Gastrocnemius medialis (tissue), 4 donors: ENCODE results near the gene ALMS1. TPM values are rescaled to one million over a fixed set of nuclear protein-coding genes. Genes with fewer than 3 reads are reported as not detected.
A peak's percentile ranks its signal among the peaks of the same experiment; 100 is the strongest.

Source experiments
- ATAC-seq, 2 donors: fragments of 150-250 bp; one replicate each; pipeline ENCODE4 v1.9.1; 2016
- DNase-seq, 2 donors: peaks; one replicate each; pipeline ENCODE4 v3.0.0-alpha.2; 2019
- H3K27ac ChIP-seq, 4 donors: fragments of 200-600 bp; sonication (generic); 1 replicate in 1 of 4; 2 replicates in 3 of 4; pipeline ENCODE4 v1.5.1; 2016 to 2018; ENCODE audit warnings: mild to moderate bottlenecking in 2 of 4, moderate library complexity in 1 of 4
- H3K27me3 ChIP-seq, 3 donors: fragments of 200-600 bp; sonication (generic) in 2 of 3; 1 replicate in 1 of 3; 2 replicates in 2 of 3; pipeline versions ENCODE4 v1.5.1 to v1.6.0; 2016 to 2019; ENCODE audit warnings: mild to moderate bottlenecking in 1 of 3, moderate library complexity in 1 of 3
- H3K36me3 ChIP-seq, 2 donors: fragments of 200-600 bp; sonication (generic) in 1 of 2; one replicate each; pipeline ENCODE4 v1.5.1; 2017 to 2018
- H3K4me1 ChIP-seq, 2 donors: fragments of 200-600 bp; sonication (generic) in 1 of 2; one replicate each; pipeline ENCODE4 v1.5.1; 2016 to 2017; ENCODE audit warnings: mild to moderate bottlenecking in 2 of 2
- H3K4me3 ChIP-seq, 4 donors: fragments of 200-600 bp; sonication (generic) in 3 of 4; 1 replicate in 1 of 4; 2 replicates in 3 of 4; pipeline ENCODE4 v1.5.1; 2016 to 2019; ENCODE audit warnings: mild to moderate bottlenecking in 2 of 4
- H3K9me3 ChIP-seq, 3 donors: fragments of 200-600 bp; sonication (generic) in 2 of 3; 1 replicate in 1 of 3; 2 replicates in 2 of 3; pipeline ENCODE4 v1.5.1; 2016 to 2019
- POLR2A ChIP-seq, 2 donors: fragments of 450-650 bp; IDR thresholded peaks; one replicate each; pipeline ENCODE4 v1.6.1; 2017; ENCODE audit warnings: antibody characterized with exemption in 2 of 2, mild to moderate bottlenecking in 2 of 2, moderate library complexity in 2 of 2
- in situ Hi-C, 4 donors: fragments of 200-750 bp; cut with MboI; loops; one replicate each; pipeline versions ENCODE4 v1.15.0 to v1.8.0; 2017; ENCODE audit warnings: low sequenced_read_pairs in 4 of 4
- intact Hi-C: fragments of 100-400 bp; cut with DNase I; formaldehyde crosslinking; loops from one replicate; pipeline ENCODE4 v1.15.1; 2023; ENCODE audit warnings: low total_unique reads
- total RNA-seq, 4 donors: library from RNA; depleted of rRNA; stranded (reverse); fragments of >200 nt; gene quantifications; one replicate each; pipeline versions ENCODE4 v1.1.0 to v1.2.3, GENCODE V29; 2016
- TF ChIP-seq, protein P1 (sequence below), 5 experiments: fragments of 450-650 bp in 3 of 5; fragments of 200-600 bp in 2 of 5; sonication (generic) in 2 of 5; IDR thresholded peaks in 4 of 5; conservative IDR thresholded peaks in 1 of 5; 1 replicate in 4 of 5; 2 replicates in 1 of 5; pipeline ENCODE4 v1.5.1; 2016 to 2019; ENCODE audit warnings: antibody characterized with exemption in 5 of 5, mild to moderate bottlenecking in 3 of 5, moderate library complexity in 3 of 5

The ALMS1 gene
- total RNA-seq, 4 donors from 2014 or later = 10.0 to 18.1 (median 13.9) TPM

DNA sequence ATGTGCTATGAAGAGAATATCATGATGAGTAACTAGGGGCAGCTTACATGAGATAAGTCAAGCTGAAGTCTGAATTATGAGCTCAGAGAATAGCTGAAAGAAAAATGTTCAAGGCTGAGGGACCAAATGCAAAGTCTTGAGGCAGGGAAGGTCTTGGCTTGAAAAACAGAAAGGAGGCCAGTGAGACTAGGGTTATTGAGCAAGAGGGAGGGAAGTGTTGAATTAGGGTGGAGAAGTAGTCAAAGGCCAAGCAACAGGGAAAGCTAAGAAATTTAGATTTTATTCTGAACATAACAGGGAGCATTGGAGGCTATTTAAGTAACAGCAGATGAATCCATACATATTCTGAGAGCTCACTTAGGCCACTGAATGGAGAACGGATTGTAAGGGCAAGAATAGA is 11.4 kb upstream of the ALMS1 start:
- TF ChIP-seq POLR2A (IDR thresholded peaks at IDR 0.05) = no peak
- TF ChIP-seq, protein P1, sequence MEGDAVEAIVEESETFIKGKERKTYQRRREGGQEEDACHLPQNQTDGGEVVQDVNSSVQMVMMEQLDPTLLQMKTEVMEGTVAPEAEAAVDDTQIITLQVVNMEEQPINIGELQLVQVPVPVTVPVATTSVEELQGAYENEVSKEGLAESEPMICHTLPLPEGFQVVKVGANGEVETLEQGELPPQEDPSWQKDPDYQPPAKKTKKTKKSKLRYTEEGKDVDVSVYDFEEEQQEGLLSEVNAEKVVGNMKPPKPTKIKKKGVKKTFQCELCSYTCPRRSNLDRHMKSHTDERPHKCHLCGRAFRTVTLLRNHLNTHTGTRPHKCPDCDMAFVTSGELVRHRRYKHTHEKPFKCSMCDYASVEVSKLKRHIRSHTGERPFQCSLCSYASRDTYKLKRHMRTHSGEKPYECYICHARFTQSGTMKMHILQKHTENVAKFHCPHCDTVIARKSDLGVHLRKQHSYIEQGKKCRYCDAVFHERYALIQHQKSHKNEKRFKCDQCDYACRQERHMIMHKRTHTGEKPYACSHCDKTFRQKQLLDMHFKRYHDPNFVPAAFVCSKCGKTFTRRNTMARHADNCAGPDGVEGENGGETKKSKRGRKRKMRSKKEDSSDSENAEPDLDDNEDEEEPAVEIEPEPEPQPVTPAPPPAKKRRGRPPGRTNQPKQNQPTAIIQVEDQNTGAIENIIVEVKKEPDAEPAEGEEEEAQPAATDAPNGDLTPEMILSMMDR (IDR thresholded peaks at IDR 0.05 in 4 of 5, conservative IDR thresholded peaks at IDR 0.05 in 1 of 5) = no peak
- Histone ChIP-seq H3K27ac (no peak overlapping the region), H3K36me3 (no peaks in the 10 kb centered on the region), H3K27me3 (peaks cover 0 to 10% (median 0%) of the 10 kb centered on the region in 3 donors), H3K4me3 (no peak overlapping the region), H3K4me1 (no peaks in the 10 kb centered on the region), H3K9me3 (no peaks in the 10 kb centered on the region)
- intact Hi-C loops (no loop called here), in situ Hi-C loops (no loop called here)
- DNase-seq (no peak), ATAC-seq (no peak)

- H3K36me3 ChIP-seq = no peaks in the 10 kb centered on the region
- intact Hi-C loops = no loop called here
- H3K4me3 ChIP-seq = no peak overlapping the region
- H3K27me3 ChIP-seq = peaks cover 0 to 10% (median 0%) of the 10 kb centered on the region in 3 donors
- H3K9me3 ChIP-seq = no peaks in the 10 kb centered on the region
- in situ Hi-C loops = loop anchor here in 1 of 4 donors (25.0 kb wide), 2 partner anchors 139 to 361 kb away; partner anchors contain the start of genes CCT7, PRADC1 and TPRKB
- TF ChIP-seq, protein P1 (IDR thresholded peaks at IDR 0.05 in 4 of 5, conservative IDR thresholded peaks at IDR 0.05 in 1 of 5) = no peak
- no peak for TF ChIP-seq POLR2A (IDR thresholded peaks at IDR 0.05)
- ATAC-seq (no peak), DNase-seq (no peak)
- no peak overlapping the region for H3K27ac ChIP-seq
- H3K4me1 ChIP-seq = no peaks in the 10 kb centered on the region
Observed at GRCh38 chr2:73376681-73377080, 9.0 kb upstream of the ALMS1 start.

DNA sequence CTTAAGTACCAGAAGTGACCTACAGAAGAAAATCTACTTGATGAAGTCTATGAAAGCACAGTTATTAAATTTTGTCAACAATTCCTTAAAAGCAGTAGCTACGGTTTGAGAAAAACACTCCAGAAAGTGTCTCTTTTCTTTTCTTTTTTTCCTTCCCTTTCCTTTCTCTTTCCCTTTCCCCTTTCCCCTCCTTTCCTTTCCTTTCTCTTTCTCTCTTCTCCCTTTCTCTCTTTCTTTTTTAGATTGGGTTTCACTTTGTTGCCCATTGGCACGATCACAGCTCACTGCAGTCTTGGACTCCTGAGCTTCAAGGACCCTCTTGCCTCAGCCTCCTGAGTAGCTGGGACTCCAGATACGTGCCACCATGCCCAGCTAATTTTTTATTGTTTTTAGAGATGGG is 2.6 kb upstream of the ALMS1 start:
- in situ Hi-C loops = loop anchor here in 1 of 4 donors (25.0 kb wide), 2 partner anchors 146 to 354 kb away; partner anchors contain the start of genes CCT7, PRADC1 and TPRKB
- peaks cover 12 to 23% of the 10 kb centered on the region in 2 donors for H3K4me1 ChIP-seq
- intact Hi-C loops = loop anchor here (10.0 kb wide), 1 partner anchor 268 kb away; the partner anchor contains the start of gene RAB11FIP5

DNA sequence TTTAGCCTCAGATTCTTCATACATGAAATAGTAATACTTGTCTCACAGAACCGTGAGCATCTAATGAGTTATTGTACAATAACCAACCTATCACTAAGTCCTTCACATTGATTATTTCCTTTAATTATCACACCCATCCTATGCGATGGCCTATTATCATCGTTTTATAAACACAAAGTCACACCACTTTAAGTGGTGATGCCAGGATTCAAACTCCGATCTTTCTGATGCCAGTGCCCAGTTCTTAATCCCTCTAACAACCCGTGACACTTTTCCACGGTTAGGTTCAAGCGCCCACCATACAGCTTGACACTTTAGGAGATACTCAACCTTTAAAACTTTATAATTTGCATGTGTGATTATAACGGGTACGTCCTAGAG is 523 bp upstream of the ALMS1 start:
- no peaks in the 10 kb centered on the region for H3K9me3 ChIP-seq
- no peaks in the 10 kb centered on the region for H3K36me3 ChIP-seq
- peaks cover 12 to 23% of the 10 kb centered on the region in 2 donors for H3K4me1 ChIP-seq
- intact Hi-C loops = loop anchor here (2.0 to 10.0 kb wide), 5 partner anchors 150 to 1067 kb away; partner anchors contain the start of genes CCT7, RAB11FIP5, SFXN5 and TPRKB
- DNase-seq = no peak
- TF ChIP-seq, protein P1 (IDR thresholded peaks at IDR 0.05 in 4 of 5, conservative IDR thresholded peaks at IDR 0.05 in 1 of 5) = no peak
- TF ChIP-seq POLR2A (IDR thresholded peaks at IDR 0.05) = no peak
- in situ Hi-C loops = loop anchor here in 1 of 4 donors (25.0 kb wide), 2 partner anchors 148 to 352 kb away; partner anchors contain the start of genes CCT7, PRADC1 and TPRKB
- ATAC-seq = peak in 1 of 2 donors; percentile 6
- H3K4me3 ChIP-seq = peak overlapping the region; percentile 81 to 97 (median 92)
- peak overlapping the region; percentile 88 to 96 (median 91) for H3K27ac ChIP-seq
- no peaks in the 10 kb centered on the region for H3K27me3 ChIP-seq

More for the DNA sequence above, 2.6 kb upstream of the ALMS1 start:
- Histone ChIP-seq H3K4me3 (no peak overlapping the region), H3K9me3 (no peaks in the 10 kb centered on the region), H3K36me3 (no peaks in the 10 kb centered on the region), H3K27me3 (no peaks in the 10 kb centered on the region), H3K27ac (no peak overlapping the region)
- TF ChIP-seq, protein P1 (IDR thresholded peaks at IDR 0.05 in 4 of 5, conservative IDR thresholded peaks at IDR 0.05 in 1 of 5) = no peak
- no peak for TF ChIP-seq POLR2A (IDR thresholded peaks at IDR 0.05)
- ATAC-seq (no peak), DNase-seq (no peak)
